Activated CD4-positive, alpha-beta T cell treated with anti-CD3 and anti-CD28 coated beads for 24 hours (primary cell): ENCODE measurements around the gene TTN.
"Not testable (repeated sequence)": the region's sequence is repeated elsewhere in the genome, so short reads cannot be mapped to it uniquely, and the experiment has no call there.

Experiments
- DNase-seq, 2 donors: peaks; one replicate each; pipeline ENCODE4 v3.0.0-alpha.2; 2020; ENCODE audit warnings: low read depth in 2 of 2

The TTN gene

DNA sequence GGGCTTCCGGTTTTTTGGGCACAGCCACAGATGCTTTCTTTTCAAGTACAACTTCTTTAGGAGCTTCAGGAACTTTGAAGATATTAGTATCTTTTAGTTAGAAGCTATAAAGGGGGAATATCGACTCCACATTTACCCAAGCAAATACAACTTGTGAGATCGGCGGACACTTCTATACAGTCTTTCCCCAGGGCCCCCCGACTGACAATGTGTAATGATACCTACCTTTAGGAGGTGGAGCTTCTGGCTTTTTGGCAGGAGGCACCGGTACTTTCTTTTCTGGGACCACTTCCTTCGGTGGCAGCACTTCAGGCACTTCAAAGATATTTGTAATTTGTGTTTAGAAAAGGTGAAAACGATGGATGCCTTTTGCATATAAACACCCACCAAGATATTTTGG is 148.7 kb downstream of the TTN start:
- not testable (repeated sequence) for DNase-seq

DNA sequence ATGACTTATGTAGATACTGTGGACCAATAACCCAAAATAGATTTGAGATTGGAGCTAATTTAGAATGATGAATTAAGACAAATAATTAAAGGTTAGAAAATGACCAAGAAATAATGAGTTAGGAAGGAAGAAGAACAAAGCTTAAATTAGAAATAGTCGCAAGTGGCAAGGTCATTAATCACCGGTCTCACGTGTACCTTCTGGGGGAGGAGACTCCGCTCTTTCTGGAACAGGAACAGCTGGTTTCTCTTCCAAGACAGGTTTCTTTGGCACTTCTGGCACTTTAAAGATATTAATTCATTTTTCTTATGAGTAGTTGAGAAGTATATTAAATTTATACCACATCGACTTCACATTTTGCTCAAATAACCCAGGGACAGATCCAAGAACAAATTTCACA is 156.7 kb downstream of the TTN start:
- no peak for DNase-seq

DNA sequence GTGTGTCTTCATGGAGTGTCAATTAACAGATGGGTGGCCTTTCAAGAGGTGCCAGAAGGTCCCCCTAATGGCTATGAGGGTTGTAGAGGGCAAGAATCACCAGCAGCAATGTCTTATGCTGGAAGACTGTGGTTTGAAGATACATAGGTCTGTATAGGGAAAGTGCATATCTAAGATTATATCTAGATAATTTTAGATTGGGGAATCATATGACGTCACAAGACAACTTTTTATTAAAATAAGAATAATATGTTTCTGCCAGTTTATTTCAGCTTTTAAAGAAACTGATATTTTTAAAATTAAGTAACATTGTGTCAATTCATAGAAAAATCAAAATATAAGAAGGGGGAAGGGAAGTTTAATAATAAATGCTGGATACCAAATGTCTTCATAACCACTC is 162.3 kb downstream of the TTN start:
- DNase-seq, result no peak

DNA sequence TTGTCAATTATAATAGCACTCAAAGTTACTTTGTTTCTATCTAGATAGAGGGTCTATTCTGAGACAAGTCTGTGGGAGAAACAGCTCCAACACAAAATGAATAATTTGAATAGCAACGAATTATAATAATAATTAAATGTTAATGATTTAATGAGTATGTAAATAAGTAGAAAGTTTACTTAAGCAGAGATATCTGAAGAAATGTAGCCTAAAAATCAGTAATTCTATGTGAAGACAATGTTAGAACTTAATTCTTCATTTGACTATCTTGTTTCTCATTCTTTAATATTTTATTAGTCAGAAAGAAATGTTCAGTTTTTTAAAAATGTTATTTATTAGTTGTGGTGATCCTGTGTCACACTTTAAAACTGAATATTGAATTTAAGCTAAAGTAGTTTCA is 165.7 kb downstream of the TTN start:
- DNase-seq, result no peak

DNA sequence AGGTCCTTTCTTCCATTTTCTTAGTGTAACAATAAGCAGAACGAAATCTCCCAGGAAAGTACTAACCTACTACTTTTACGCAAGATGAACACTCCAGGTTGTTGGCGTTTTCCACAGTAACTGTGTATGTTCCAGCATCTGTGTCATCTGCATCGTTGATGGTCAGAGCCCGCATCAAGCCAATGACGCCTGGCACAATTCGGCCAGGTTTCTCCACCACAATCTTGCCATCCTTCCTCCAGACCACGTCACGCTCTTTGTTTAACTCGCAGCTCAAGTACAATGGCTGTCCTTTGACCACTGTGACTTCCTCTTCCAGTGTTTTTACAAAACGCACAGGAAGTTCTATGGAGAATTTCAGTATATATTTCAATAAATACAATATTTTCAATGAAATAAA is 171.3 kb downstream of the TTN start:
- DNase-seq, result no peak

DNA sequence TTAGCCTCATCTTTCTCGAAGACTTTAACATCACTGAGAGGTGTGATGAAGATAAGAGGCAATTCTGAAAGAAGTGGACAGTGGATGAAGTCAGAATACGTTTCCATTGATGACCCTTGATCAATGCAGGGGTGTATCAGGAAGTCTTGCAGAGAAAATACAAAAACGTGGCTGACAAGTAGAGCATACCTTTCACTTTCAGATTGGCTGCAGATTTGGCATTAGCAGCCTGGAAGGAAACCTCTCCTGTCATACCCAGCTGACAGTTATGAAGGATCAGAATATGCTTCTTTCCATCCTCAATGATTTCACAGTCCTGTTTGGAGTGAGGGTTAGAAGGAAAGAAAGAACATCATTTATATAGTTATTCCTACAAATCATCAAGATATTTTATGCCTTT is 174.5 kb downstream of the TTN start:
- DNase-seq, result no peak

DNA sequence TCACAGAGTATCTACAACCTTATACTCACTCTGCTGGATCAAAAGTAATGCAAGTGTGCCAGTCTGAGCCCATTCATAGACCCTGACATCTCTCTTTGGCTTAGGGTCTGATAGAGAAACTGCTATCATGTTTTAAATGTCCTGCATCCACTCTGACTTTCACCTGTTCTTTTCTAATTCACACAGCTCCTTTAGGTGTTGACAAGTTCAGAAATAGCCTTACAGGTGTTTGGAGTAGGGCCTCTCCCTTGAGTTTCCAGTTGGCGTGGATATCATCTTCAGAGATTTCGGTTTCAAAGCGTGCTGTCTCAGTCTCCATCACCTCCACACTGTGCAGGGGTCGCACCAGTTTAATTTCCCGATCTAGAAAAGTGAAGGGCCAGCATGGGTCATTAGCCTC is 176.6 kb downstream of the TTN start:
- no peak for DNase-seq

DNA sequence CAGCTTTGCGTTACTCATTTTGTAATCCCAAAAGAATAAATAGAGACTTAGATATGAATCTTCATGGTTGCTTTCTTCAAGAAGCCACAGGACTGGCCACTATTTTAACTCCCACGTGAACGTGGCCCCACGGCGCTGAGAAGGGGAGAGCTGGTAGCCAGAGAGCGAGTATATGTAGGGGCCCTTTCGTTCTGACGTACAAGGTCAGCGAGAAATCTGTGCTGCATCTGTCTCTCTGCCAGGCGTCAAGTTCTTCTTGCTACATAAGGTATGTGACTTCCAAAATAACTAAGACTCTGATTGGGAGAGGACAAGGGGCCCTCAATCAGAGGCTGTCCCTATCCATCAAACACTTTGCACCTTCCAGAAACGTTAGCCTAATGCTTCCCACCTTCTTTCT is 177.8 kb downstream of the TTN start:
- no peak for DNase-seq

DNA sequence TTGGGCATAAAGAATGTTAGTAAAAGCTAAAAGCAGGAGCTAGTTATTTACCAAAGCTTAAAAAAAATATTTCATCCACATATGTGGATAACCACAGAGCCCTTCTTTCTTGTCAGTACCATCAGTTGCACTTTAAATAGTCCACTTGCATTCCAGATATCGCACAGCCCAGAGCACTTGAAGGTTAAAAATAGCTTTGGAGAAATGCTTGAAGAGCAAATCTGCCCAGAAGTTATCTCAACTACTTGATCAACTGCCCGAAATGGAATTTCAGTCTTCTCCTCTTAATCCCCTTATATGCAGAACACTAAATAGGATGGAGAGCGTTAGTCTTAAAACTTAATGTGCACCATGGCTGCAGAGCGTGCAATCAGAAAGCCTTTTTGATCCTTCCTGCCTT is 178.6 kb downstream of the TTN start:
- no peak for DNase-seq

DNA sequence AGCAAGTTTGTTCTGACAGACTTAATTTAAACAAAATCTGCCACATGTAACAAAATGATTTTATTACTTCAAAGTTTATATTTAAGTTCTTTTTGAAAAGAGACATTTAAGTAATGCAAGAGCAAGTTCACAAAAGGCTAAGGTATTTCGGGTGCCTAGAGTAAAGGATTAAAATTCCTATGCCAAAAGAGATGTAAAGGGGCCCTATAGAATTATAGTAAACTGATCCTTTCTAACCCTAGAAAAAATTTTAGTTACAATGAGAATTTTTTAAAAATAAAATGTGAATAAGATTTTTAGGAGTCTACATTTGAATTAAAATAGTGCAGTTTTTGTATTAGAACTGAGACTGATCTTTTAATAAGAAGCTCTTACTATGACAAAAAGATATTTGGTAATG is 179.8 kb downstream of the TTN start:
- DNase-seq, result no peak

DNA sequence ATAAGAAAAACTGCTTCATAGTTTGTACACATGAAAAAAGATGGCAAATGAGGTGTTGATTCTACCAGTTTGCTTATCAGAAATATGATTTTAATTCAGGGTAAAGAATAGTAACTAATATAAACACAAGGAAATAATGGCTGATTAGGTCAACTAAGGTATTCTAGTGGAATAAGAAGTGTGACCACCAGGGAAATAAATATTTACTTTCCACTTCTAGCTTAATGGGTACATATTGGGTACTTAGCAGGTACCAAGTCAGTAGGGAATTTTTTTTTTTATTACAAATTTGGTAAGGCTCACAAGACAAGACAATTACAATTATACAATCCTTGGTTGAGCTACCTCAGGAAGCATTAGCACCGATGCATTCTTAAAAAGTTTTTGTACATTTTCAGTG is 191.3 kb downstream of the TTN start:
- no peak for DNase-seq

DNA sequence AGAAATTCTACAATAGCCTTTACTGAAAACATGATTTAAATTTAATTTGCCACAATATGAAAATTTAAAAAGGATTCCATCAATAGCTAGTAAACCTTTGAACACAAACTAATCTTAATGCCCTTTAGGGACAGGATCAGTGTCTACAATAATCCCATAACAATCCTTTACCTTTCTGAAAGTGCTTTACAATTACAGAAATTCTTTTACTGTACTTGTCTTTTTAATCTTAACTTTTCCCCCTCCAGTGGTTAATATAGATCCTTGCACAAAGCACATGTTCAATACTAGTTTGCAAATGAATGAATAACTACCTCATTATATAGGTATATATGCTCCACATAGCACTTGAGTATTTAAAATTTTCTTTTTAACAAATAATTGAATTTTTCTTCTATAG is 204.3 kb downstream of the TTN start:
- no peak for DNase-seq

DNA sequence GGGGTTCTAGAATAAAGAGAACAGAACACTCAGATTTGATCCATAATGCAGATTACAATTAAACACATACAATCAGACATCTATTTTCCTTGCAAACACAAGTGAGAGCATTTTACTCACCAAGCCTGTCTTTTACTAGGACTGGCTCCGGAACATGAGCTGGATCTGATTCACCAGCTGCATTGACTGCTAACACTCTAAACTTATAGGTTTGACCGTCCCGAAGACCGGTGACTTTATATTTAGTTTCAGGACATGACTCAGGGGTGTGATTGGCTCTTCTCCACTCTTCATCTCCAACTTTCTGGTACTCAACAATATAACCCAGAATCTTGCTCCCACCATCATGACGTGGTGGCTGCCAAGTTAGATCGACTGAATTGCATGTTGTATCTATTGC is 214.6 kb downstream of the TTN start:
- DNase-seq, result no peak

DNA sequence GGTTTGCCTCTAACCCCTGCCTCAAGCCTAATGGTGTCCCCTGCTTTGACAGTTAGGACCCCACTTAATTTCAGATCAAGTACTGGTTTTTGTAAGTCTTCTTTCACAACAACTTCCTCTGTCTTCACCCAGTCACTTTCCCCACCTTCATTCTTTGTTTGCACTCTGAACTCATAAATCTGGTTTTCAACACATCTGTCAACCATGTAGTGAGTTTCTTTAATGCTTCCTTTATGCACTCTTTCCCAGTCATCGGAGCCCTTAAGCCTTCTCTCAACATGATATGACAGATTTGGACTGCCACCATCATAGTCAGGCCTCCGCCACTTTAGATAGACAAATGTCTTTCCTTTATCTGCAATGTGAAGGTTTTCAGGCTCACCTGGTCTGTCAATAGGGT is 217.9 kb downstream of the TTN start:
- no peak for DNase-seq

DNA sequence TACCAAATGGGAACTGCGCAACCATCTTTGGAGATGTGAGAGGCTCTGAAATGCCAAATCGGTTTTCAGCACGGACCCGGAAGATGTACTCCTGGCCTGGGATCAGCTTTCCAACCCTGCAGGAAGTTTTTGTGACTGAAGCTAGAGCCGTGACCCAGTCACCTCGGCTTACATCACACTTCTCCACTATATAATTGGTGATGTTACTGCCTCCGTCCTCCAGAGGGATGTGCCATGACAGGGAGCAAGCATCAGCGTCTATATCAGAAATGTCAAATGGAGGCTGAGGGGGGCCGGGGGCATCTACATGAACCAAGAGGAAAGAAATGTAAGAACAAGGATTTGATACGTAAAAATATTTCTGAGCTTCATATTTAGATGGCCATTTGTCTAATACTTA is 222.6 kb downstream of the TTN start:
- no peak for DNase-seq

DNA sequence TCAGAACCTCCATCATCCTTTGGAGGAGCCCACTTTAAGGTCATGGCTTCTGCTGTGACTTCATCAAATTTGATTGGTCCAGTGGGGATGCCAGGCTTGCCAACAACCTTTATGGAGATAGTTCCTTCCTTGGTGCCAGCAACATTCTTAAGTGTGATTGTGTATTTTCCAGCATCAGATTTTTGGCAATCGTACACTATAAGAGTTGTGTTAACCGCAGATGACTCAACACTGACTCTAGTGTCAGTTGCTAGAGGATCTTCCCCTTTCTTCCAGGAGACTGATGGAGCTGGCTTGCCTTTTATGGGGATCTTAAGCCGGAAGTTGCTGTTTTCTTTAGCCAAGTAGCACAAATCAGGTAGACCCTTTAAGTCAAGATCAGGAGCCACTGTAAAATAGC is 228.2 kb downstream of the TTN start:
- DNase-seq, result no peak

DNA sequence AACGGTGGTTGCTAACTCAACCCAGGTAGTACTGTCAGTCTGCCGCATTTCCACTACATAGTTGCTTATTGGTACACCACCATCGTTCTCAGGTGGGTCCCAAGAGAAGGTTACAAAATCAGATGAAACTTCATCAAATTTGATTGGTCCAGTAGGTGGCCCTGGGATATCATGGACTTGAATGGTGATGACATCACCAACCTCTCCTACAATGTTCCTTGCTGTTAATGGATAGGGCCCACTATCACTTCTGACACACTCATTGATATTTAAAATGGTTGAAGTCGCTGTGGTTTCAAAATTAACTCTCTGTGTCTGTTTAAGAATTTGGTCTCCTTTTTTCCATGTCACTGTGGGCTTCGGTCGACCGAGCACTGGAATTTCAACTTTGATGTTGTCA is 232.4 kb downstream of the TTN start:
- no peak for DNase-seq

DNA sequence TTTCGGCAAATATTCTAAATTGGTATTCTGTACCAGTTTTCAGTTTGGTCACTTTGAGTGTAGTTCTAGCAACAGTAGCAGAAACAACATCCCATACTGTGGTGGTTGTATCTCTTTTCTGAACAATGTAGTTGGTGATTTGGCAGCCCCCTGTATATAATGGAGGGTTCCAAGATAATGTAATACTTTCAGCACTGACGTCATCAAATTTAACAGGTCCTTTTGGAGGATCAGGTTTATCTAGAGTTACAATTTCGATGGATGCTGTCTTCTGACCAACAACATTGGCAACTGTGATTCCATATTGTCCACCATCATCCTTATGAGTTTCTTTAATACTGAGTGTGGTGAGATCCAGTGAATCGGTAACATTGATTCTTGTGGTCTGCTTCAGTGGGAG is 239.0 kb downstream of the TTN start:
- DNase-seq, result no peak

DNA sequence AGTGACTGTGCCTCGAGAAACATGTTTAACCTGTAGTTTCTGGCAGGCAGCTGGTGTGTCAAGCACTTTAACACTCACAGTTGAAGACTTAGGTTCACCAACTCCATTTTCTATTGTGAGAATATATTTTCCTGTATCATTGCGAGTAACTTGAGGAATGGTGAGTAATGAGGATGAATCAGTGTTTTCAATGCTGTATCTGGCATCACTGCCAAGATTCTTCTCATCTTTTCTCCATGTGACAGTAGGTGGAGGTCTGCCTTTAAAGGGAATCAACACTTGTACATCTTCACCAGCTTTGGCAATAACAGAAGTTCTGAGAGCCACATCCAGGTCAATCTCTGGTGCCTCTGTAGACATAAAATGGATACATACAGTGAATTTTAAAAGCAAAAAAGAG is 254.2 kb downstream of the TTN start:
- no peak for DNase-seq

DNA sequence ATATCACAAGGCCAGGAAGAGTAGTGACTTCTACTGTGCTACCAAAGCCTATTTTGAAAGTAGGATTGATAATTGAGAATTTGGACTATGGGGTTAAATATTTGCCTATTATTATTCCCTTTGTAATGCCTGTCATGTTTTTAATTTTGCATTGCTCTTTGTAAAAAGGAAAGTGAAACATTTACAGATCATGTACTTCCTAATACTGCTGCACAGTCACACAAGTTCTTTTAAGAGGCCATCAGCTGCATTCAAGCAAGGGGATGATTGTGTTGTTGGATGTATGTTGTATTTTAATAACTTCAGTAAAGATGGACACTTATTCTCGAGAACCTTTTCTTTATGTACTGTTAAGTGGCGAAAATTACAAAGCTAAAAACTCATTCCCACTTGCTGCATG is 256.9 kb downstream of the TTN start:
- DNase-seq, result no peak

DNA sequence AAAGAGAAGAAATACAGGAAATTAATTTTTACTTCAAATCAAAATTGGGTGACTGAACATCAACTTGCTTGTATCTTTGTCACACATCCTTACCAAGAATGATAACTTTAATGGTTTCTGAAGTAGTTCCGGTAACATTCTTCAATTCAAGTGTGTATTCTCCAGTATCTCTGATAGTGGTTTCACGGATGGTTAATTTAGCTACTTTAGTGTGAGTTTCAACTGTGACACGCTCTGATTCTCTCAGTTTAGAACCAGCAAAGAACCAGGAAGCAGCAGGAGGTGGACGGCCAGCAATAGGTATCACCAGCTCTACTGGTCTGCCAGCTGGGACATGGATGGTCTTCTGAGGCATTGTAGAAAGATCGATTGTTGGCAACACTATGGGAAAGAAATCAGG is 264.7 kb downstream of the TTN start:
- DNase-seq, result no peak

DNA sequence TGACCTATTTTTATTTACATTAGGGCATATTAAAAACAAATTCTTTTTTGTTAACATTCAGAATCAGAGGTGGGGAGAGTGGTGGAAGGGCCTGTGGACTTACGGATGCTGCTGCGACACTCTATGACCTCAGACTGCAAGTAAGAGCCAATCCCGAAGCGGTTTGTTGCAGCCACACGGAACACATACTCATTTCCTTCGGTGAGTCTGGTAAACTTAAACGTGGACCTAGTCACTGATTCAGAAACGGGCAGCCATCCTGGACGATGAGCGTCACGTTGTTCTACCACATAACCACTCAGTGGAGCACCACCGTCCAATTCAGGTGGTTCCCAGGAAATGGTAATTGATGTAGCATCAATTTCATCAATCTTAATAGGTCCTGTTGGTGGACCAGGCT is 265.1 kb downstream of the TTN start:
- DNase-seq, result no peak

DNA sequence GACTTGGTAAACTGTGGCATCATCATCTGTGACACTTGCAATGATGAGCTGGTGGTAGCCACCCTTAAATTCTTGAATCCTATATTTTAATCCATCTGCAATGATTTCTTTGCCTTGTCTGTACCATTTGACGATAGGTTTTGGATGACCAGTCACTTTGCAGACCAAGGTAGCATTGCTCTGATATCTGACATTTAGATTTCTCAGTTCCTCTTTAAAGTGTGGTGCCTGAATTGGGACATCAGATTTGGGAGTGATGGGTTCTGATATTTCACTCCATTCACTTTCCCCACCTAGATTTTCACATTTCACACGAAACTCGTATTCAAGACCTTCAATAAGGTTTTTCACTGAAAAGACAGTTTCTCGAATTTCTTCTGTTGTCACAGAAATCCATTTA is 271.2 kb downstream of the TTN start:
- DNase-seq, result no peak

DNA sequence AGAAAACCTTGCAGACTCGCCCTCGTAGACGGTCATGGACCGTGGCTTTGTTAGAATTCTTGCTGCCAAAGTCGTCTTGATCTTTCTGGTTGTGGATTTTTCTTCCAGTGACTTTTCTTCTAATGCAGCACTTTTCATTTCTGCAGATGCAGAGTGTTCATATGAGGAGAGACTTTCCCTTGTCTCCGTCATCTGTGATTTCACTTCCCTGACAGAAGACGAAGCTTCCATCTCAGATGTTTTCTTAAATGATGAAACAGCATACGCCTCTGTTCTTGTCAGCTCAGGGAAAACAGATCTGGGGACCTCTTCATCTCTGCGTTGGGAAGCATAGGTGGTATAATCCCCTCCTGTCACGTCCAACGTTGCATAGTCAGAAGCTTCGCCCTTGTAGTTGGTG is 276.1 kb downstream of the TTN start:
- no peak for DNase-seq

DNA sequence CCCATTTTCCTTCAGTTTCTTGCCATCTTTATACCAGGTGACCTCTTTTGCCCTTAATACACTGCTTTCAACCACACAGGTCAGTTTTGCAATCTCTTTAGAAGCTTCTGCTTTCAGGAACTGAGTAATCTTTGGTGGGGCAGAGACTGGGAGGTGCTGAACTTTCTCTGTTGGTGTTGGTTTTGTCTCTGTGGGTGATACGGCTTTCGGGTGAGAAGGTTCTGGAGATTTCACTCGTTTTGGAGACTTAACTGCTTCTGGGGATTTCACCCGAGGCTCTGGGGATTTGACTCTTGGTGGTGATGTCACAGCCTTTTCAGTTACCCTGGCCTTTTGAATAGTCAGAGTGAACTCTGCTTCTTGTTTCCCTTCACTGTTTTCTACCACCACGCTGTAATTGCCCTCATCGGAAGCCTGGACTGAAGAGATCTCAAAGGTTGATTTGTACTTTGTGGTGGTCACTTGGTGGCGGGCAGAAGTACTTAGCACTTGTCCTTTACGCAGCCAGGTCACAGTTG is 276.5 kb downstream of the TTN start:
- peak; percentile 12 to 18 for DNase-seq
